Hematopoietic multipotent progenitor cell treated with erythropoietin and hydrocortisone succinate and interleukin-3 and kit ligand, for 8 days (in vitro differentiated cells): ENCODE measurements around the gene AGBL4.
"Not testable (repeated sequence)": the region's sequence is repeated elsewhere in the genome, so short reads cannot be mapped to it uniquely, and the experiment has no call there.

ENCODE experiments used
- DNase-seq: peaks from one replicate; pipeline ENCODE4 v3.0.0-alpha.2; 2015

Gene AGBL4

GRCh38 chr1:50023292-50024159, at the start of gene AGBL4:
Gene AGBL4 (minus strand): TSS chr1:50023954.
- DNase-seq = peak; percentile 3

DNA sequence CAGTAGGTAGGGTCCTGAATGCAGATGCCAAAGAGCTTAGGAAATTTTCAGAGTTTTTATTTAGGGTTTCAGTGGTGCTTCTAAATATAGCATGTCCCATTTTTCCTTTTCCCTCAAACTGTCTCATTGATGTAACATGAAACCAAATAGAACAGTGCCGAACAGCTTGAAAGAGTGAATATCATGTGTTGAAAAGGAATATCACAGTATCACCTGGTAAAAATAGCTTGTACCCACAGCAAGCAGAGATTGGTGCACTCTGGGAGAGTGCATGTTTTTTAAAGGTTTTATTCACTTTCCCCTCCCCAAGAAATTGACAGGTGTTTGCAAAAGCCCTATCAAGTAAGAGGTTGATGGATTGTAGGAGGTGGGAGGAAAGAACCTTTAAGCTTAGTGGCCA, 43.1 kb upstream of the AGBL4 start:
- DNase-seq = no peak

DNA sequence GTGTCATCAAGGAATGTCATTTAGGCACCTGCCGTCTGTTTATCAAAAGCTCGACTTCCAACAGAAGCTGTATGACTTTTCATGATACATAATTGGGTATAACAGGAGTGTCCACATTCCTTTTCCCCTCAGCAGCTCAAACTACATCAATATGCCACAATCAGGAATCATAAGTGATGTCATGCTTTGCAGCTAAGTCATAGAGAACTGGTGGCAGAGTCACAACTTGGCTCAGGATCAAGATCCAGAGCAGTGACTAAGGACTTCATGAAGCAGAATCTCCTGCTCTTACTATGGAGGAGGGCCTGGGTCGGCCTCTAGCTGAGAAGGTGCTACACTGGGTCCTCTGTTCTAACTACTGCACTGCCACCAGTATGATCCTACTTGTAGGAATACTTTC, 36.5 kb upstream of the AGBL4 start:
- no peak for DNase-seq

DNA sequence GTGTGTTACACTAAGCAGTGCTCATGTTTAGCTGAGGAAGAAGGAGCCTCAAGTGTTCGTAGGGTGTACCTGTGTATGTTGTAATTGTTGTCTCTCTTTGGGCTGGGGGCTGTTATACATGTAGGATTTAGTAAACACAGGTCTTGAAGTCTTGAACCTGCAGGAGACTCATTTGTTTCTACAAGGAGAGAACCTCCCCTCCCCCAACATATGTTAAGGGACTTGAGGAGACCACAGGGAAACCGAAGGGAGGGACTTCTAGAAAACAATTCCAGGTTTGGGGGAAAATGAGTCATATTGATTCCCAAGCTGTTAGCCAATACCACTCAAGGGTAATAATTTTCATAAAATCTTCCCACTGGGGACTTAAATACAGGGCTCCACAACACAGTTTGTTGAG, 25.0 kb upstream of the AGBL4 start:
- DNase-seq = no peak

- no peak for DNase-seq
Observed at GRCh38 chr1:50047916-50048694, 24.4 kb upstream of the AGBL4 start.

DNA sequence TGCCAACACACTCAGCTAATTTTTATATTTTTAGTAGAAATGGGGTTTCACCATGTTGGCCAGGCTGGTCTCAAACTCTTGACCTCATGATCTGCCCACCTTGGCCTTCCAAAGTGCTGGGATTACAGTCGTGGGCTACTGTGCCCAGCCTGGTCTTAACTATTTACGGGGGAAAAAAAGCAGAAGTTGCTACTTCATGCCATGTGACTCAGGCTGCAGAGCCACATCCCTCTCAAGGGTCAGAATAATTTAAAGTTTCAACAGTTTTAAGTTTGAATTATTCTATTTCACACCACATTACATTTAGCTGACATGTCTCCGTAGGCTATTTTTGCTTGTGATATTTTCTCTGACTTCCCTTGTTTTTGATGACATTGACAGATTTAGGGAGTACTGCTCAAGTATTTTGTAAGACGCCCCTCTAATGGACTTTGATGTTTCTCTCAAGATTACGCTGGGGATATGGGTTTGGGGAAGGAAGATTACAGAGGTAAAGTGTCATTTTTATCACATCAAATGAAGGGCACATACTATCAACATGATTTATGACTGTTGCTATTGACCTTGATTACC, 14.6 kb upstream of the AGBL4 start:
- no peak for DNase-seq

- no peak for DNase-seq
Observed at GRCh38 chr1:50027794-50028193, 4.0 kb upstream of the AGBL4 start.

DNA sequence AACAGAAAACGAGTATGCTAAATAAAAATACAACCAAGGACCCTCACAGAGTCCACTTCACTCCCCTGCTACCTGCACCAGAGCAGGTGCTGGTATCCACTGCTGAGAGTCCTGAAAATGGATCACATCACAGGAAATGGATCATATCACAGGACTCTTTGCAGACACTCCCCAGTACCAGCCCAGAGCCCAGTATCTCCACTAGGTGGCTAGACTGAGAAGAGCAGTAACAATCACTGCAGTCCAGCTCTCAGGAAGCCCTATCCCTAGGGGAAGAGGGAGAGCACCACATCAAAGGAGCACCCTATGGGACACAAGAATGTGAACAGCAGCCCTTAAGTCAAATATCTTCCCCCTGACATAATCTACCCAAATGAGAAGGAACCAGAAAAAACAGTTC, 28.0 kb downstream of the AGBL4 start:
- no peak for DNase-seq

DNA sequence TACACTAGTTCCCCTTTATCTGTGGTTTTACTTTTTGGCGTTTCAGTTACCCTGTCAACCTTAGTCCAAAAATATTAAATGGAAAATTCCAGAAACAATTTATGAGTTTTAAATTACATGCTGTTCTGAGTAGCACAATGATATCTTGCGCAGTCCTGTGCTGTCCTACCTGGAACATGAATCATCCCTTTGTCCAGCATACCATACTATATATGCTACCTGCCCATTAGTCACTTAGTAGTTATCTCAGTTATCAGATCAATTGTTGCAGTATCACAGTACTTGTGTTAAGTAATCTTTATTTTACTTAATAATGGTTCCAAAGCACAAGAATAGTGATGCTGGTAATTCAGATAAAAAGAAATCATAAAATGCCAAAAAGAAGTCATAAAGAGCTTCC, 52.7 kb downstream of the AGBL4 start:
- DNase-seq = no peak

DNA sequence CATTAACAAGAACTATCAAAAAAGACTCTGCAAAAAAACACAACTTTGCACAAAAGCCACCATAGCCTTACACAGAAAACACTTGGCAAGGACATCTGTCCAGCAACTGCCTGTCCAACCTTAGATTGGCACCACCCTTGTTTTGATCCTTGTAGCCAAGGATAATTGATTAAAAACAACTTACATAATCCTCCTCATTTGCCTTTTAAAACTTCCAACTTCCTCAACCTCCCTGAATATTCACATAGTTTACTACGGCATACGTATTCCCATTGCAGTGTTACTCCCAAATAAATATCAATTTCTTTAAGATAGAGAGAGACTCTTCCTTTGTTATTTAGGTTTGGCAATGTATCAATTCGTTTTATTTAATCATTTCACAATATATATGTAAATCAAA, 72.4 kb downstream of the AGBL4 start:
- DNase-seq = no peak

DNA sequence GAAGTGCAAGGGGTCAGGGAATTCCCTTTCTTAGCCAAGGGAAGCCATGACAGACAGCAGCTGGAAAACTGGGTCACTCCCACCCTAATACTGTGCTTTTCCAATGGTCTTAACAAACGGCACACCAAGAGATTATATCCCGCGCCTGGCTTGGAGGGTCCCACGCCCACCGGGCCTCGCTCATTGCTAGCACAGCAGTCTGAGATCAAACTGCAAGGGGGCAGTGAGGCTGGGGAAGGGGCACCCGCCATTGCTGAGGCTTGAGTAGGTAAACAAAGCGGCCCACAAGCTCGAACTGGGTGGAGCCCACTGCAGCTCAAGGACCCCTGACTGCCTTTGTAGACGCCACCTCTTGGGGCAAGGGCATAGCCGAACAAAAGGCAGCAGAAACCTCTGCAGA, 108.5 kb downstream of the AGBL4 start:
- DNase-seq = not testable (repeated sequence)

DNA sequence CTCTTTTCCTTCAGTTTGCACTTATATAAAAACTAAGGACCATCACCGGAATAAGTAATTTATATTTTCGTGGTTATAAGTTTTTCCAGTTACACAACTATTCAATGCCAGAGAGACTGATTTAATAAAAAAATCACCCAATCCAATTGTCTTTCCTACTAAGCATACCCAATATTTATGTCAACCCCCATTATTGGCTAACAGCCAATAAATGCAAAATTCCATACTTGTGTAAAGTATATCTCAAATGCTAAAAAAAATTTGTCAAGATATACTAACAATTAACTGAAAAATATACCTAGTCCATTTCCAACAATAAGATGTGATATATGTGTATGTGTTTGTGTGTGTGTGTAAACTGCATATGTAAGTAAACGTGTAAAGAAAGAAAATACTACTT, 117.4 kb downstream of the AGBL4 start:
- DNase-seq = no peak

- DNase-seq = no peak
Observed at GRCh38 chr1:49864581-49864980, 159.2 kb downstream of the AGBL4 start.

DNA sequence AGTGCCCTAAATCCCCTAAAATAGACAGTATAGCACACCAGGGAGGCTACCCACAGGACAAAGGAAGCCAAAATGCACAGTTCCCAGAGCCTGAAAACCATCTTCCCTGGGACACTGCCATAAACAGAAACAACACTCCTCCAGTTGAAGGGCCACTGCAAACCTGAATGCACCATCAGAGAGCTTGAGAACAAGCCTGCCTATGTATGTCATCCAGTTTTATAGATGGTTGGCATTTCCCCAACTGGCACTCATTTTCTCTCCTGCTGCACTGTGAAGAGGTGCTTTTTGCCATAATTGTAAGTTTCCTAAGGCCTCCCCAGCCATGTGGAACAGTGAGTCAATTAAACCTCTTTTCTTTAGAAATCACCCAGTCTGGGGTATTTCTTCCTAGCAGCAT, 169.0 kb downstream of the AGBL4 start:
- DNase-seq = no peak

DNA sequence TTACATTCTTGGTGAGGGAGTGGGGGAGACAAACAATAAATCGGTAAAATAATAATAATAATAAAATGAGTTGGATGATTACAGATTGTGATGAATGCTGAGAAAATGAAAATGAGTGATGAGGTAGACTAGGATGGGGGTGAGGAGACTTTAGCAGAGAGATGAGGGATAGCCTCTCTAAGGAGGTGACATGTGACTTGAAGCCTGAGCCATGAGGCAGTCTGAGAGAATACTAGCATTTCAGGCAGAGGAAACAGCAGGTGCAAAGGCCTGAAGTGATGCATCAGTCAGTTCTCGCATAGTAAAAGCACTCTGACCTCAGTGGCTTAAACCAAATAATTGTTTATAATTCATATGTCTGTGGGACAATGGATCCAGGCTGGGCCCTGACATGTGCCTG, 181.2 kb downstream of the AGBL4 start:
- no peak for DNase-seq

DNA sequence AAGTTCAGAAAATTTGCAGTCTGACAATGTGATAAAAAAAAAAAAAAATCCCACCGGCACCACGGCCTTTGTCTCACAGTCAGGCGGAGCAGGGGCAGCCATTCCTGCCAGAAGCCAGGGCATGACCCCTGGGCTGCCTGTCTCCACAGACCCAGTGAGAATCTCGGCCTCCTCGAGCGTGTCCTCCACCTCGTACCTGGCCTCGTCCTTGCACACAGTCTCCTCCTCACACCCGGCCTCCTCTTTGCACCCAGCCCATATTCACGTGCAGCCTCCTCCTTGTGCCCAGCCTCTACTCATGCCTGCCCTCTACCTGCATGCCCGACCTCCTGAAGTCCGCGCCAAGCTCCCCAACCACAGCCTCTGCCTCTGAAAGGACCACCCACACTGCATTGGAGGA, 182.0 kb downstream of the AGBL4 start:
- no peak for DNase-seq

GRCh38 chr1:49824261-49824660, 199.5 kb downstream of the AGBL4 start:
- DNase-seq = no peak

DNA sequence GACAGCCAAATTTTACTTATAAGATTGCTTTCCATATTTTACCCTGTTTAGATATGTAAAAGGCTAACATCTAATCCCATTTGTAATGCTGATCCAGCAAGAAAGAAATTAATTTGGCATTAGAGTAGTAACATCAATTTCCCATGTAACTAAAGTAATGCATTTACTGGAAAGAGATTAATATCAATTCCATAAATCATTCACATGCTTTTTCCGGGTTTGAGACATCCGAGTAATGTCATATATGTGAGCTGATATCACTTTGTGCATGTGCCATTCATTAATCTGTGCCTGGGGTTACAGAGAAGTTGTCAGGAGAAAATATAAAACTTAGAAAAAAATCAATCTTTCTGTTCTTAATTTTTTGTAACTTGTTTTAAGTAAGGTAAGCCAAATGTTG, 206.1 kb downstream of the AGBL4 start:
- no peak for DNase-seq

DNA sequence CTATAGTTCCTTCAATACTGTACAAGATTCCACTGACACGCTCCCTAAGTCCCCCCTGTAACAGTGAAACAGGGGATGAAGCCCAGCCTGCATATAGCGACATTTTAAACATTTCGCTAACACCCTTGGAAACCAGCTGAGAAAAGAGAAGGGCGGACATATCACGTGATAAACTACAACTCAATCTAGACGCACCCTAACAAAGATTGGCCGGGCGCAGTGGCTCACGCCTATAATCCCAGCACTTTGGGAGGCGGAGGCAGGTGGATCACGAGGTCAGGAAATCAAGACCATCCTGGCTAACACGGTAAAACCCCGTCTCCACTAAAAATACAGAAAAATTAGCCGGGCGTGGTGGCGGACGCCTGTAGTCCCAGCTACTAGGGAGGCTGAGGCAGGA, 236.7 kb downstream of the AGBL4 start:
- DNase-seq = not testable (repeated sequence)

DNA sequence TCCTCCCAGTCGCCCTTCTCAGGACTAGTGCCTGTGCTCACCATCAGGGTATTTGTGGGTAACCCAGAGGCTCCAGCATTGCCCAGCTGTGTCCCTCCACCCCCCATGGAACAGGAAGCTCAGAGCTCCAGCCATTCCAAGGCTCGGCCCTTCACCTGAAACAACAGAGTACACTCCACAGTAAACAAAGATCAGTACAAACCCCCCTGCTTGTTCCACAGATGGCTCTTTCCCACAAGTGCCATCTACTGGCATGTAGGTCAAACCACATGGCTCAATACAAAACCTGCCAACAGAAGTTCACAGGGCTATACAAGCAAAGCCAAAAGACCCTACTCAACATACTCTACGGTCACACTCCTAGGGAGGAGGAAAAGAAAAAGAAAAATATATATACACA, 258.7 kb downstream of the AGBL4 start:
- DNase-seq = no peak

DNA sequence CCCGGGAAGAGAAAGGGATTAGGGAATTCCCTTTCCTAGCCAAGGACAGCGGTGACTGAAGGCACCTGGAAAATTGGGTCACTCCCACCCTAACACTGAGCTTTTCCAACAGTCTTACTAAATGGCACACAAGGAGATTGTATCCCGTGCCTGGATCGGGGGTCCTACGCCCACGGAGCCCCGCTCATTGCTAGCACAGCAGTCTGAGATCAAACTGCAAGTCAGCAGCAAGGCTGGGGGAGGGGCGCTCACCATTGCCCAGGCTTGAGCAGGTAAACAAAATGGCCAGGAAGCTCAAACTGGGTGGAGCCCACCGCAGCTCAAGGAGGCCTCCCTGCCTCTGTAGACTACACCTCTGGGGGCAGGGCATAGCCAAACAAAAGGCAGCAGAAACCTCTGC, 285.6 kb downstream of the AGBL4 start:
- DNase-seq = not testable (repeated sequence)

DNA sequence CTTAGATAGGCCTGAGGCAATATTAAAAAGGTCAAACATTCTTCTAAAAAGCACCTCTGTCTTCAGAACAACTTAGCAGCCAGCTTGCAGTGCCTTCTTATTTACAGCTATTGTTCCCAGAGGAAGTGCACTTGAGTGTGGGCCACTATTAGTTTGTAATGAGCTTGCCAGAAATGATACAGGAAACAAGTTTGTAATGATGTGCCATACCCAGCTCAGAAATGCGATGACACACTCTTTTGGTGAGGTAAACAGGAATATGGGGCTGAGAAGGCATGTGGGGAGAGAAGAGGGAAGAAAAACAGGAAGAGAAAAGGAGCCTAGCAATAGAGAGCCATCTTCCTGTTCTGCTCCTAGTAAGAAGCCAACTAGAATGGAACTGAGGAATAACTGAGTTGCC, 295.4 kb downstream of the AGBL4 start:
- no peak for DNase-seq

GRCh38 chr1:49723662-49724061, 300.1 kb downstream of the AGBL4 start:
- no peak for DNase-seq

DNA sequence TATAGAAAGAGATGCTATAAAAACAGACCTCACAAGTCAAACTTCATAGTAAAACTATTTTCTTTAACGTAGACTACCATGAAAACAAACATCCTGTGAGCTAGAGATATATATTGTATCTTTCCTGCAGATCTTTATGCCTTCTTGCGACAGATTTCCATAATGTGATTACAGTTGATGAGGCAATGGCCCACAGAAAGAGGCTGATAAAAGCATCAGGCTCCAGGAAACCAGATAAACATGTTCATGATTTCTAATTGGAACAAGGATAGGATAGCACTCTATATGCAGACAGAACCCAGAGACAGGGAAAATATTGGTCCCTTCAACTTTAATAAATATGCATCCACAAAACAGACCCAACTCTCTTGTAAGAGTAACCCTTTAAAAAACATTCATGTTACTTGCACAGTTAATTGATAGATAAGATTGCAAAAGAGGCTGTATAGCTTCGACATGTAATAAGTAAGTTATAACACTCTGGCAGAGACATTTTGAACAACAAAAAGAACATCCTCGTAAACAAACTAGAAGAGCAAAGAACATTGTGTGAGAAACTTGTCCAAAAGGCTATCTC, 329.4 kb downstream of the AGBL4 start:
- DNase-seq = no peak
